Thyroid gland (tissue), 4 donors: ENCODE results near the gene AOAH.

Source experiments
- POLR2A ChIP-seq, 2 donors: fragments of 450-650 bp; IDR thresholded peaks; one replicate each; pipeline ENCODE4 v1.6.1; 2017; ENCODE audit warnings: antibody characterized with exemption in 2 of 2, mild to moderate bottlenecking in 2 of 2, moderate library complexity in 1 of 2
- TF ChIP-seq, protein P1 (sequence below), 6 experiments: fragments of 200-600 bp in 3 of 6; fragments of 450-650 bp in 3 of 6; sonication (generic) in 3 of 6; IDR thresholded peaks; one replicate each; pipeline ENCODE4 v1.5.1; 2016 to 2019; ENCODE audit warnings: antibody characterized with exemption in 6 of 6, mild to moderate bottlenecking in 2 of 6, inconsistent platforms in 1 of 6, moderate library complexity in 1 of 6

DNA sequence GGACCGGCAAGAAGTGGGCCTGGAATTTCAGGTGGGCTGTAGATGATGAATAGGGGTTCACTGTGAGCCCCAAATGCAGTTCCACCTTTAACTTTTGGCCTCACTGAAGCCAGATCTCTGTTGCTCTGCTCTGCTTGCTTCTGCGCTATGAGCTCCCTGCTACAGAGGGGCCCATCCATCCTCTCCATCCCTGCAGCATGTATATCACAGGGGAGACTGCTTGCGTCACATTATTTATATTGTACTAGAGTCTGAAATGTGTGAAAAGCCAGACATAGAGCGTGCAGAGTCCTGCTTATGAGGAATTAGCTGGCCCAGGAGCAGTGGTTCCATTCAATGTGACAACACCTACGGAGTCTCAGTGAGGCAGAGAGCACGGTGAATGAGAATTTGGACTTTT is 69.9 kb downstream of the AOAH start:
- TF ChIP-seq, protein P1, sequence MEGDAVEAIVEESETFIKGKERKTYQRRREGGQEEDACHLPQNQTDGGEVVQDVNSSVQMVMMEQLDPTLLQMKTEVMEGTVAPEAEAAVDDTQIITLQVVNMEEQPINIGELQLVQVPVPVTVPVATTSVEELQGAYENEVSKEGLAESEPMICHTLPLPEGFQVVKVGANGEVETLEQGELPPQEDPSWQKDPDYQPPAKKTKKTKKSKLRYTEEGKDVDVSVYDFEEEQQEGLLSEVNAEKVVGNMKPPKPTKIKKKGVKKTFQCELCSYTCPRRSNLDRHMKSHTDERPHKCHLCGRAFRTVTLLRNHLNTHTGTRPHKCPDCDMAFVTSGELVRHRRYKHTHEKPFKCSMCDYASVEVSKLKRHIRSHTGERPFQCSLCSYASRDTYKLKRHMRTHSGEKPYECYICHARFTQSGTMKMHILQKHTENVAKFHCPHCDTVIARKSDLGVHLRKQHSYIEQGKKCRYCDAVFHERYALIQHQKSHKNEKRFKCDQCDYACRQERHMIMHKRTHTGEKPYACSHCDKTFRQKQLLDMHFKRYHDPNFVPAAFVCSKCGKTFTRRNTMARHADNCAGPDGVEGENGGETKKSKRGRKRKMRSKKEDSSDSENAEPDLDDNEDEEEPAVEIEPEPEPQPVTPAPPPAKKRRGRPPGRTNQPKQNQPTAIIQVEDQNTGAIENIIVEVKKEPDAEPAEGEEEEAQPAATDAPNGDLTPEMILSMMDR (IDR thresholded peaks at IDR 0.05) = no peak
- TF ChIP-seq POLR2A (IDR thresholded peaks at IDR 0.05) = no peak
